ENCODE data around the gene UACA.

The UACA gene

GRCh38 chr15:70653426-70653825 lies 109.9 kb downstream of the UACA start:
- no peaks in the 10 kb centered on the region for H3K27me3 ChIP-seq (ENCODE audit: control insufficient read depth in 3 of 3, insufficient read depth in 3 of 3, low read depth in 1 of 3, low read length in 3 of 3)
- no peak overlapping the region for H3K14ac ChIP-seq (ENCODE audit: low read length)
- H3K4me2 ChIP-seq (ENCODE audit: insufficient read depth, low read length, poor library complexity, severe bottlenecking): no peak overlapping the region
- no peak overlapping the region for H3K18ac ChIP-seq (ENCODE audit: low read length)
- no peak overlapping the region for H2BK15ac ChIP-seq (ENCODE audit: low read length)
- H2BK5ac ChIP-seq (ENCODE audit: low read length): no peak overlapping the region
- no peak overlapping the region for H4K91ac ChIP-seq (ENCODE audit: low read depth, low read length, poor library complexity)
- no peak for DNase-seq (ENCODE audit: low spot score)
- no peak overlapping the region for H3K23ac ChIP-seq (ENCODE audit: low read depth, low read length, poor library complexity)
- H3K4me1 ChIP-seq (ENCODE audit: control insufficient read depth in 2 of 2, insufficient read depth in 1 of 2, low read depth in 1 of 2, low read length in 2 of 2): no peaks in the 10 kb centered on the region
- no peaks in the 10 kb centered on the region for H3K36me3 ChIP-seq (replicated peaks in 1 of 2; ENCODE audit: control insufficient read depth in 2 of 2, insufficient read depth in 2 of 2, low read length in 2 of 2)
- H3K9me3 ChIP-seq (replicated peaks in 1 of 2; ENCODE audit: control insufficient read depth in 2 of 2, insufficient read depth in 1 of 2, low read depth in 1 of 2, low read length in 2 of 2): no peaks in the 10 kb centered on the region
- WGBS, 2 donors (ENCODE audit: extremely low coverage in 2 of 2, insufficient read length in 2 of 2, insufficient replicate concordance in 1 of 2): no CpG with 5 or more reads among the region's 4 CpGs
- no peak overlapping the region for H3K27ac ChIP-seq (replicated peaks; ENCODE audit: low read length)
- no peaks in the 10 kb centered on the region for H3K79me1 ChIP-seq (ENCODE audit: low read depth, low read length)
- no peak overlapping the region for H3K9ac ChIP-seq (ENCODE audit: low read depth, low read length, poor library complexity)
- no peak overlapping the region for H2AFZ ChIP-seq (ENCODE audit: low read length)
- H3K4ac ChIP-seq (ENCODE audit: low read length): no peak overlapping the region
- no peak overlapping the region for H2BK12ac ChIP-seq (ENCODE audit: low read length)
- H2BK120ac ChIP-seq (ENCODE audit: low read depth, low read length): no peak overlapping the region
- no peak overlapping the region for H4K8ac ChIP-seq (ENCODE audit: low read depth, low read length)
- H3K4me3 ChIP-seq (ENCODE audit: low read length in 2 of 2): no peak overlapping the region
- no peak overlapping the region for H2AK5ac ChIP-seq (ENCODE audit: low read depth, low read length)

DNA sequence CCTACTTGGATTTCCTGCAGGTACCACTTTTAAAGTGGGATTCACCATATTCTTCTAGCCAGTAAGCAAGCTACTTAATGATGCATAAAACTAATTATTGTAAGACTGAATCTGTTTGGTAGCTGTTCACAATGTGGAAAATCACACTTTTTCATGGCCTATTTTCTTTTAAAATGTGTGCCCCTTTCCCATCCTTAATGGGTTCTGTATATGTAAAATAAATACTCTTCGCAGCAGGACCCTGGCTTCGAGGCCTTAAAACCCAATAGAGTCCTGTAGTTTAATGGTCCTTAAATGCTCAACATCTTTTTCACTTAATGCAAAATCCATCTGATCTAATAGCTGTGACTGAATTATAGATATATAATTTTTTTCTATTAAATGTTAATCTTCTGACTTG lies 111.0 kb downstream of the UACA start:
- no peak overlapping the region for H3K9ac ChIP-seq (ENCODE audit: low read depth, low read length, poor library complexity)
- H3K4me2 ChIP-seq (ENCODE audit: insufficient read depth, low read length, poor library complexity, severe bottlenecking): no peak overlapping the region
- H2BK15ac ChIP-seq (ENCODE audit: low read length): no peak overlapping the region
- no peak overlapping the region for H2AFZ ChIP-seq (ENCODE audit: low read length)
- no peak overlapping the region for H2AK5ac ChIP-seq (ENCODE audit: low read depth, low read length)
- H3K4ac ChIP-seq (ENCODE audit: low read length): no peak overlapping the region
- no peak overlapping the region for H3K23ac ChIP-seq (ENCODE audit: low read depth, low read length, poor library complexity)
- WGBS, 2 donors (ENCODE audit: extremely low coverage in 2 of 2, insufficient read length in 2 of 2, insufficient replicate concordance in 1 of 2): no CpG with 5 or more reads among the region's 2 CpGs
- no peak for DNase-seq (ENCODE audit: low spot score)
- H3K4me1 ChIP-seq (ENCODE audit: control insufficient read depth in 2 of 2, insufficient read depth in 1 of 2, low read depth in 1 of 2, low read length in 2 of 2): no peaks in the 10 kb centered on the region
- no peak overlapping the region for H3K4me3 ChIP-seq (ENCODE audit: low read length in 2 of 2)
- H3K79me1 ChIP-seq (ENCODE audit: low read depth, low read length): no peaks in the 10 kb centered on the region
- no peak overlapping the region for H4K91ac ChIP-seq (ENCODE audit: low read depth, low read length, poor library complexity)
- no peak overlapping the region for H2BK5ac ChIP-seq (ENCODE audit: low read length)
- H3K36me3 ChIP-seq (replicated peaks in 1 of 2; ENCODE audit: control insufficient read depth in 2 of 2, insufficient read depth in 2 of 2, low read length in 2 of 2): no peaks in the 10 kb centered on the region
- no peak overlapping the region for H3K14ac ChIP-seq (ENCODE audit: low read length)
- H3K27me3 ChIP-seq (ENCODE audit: control insufficient read depth in 3 of 3, insufficient read depth in 3 of 3, low read depth in 1 of 3, low read length in 3 of 3): no peaks in the 10 kb centered on the region
- no peak overlapping the region for H4K8ac ChIP-seq (ENCODE audit: low read depth, low read length)
- H3K18ac ChIP-seq (ENCODE audit: low read length): no peak overlapping the region
- no peaks in the 10 kb centered on the region for H3K9me3 ChIP-seq (replicated peaks in 1 of 2; ENCODE audit: control insufficient read depth in 2 of 2, insufficient read depth in 1 of 2, low read depth in 1 of 2, low read length in 2 of 2)
- H2BK120ac ChIP-seq (ENCODE audit: low read depth, low read length): no peak overlapping the region
- H2BK12ac ChIP-seq (ENCODE audit: low read length): no peak overlapping the region
- no peak overlapping the region for H3K27ac ChIP-seq (replicated peaks; ENCODE audit: low read length)

- WGBS, 2 donors (ENCODE audit: extremely low coverage in 2 of 2, insufficient read length in 2 of 2, insufficient replicate concordance in 1 of 2): no CpG with 5 or more reads among the region's 2 CpGs
- H2AK5ac ChIP-seq (ENCODE audit: low read depth, low read length): no peak overlapping the region
- H4K91ac ChIP-seq (ENCODE audit: low read depth, low read length, poor library complexity): no peak overlapping the region
- H3K27ac ChIP-seq (replicated peaks; ENCODE audit: low read length): no peak overlapping the region
- DNase-seq (ENCODE audit: low spot score): no peak
- H3K23ac ChIP-seq (ENCODE audit: low read depth, low read length, poor library complexity): no peak overlapping the region
- no peak overlapping the region for H2BK5ac ChIP-seq (ENCODE audit: low read length)
- H3K4me3 ChIP-seq (ENCODE audit: low read length in 2 of 2): no peak overlapping the region
- no peak overlapping the region for H3K14ac ChIP-seq (ENCODE audit: low read length)
- H2BK12ac ChIP-seq (ENCODE audit: low read length): no peak overlapping the region
- no peaks in the 10 kb centered on the region for H3K79me1 ChIP-seq (ENCODE audit: low read depth, low read length)
- H2BK120ac ChIP-seq (ENCODE audit: low read depth, low read length): no peak overlapping the region
- H3K18ac ChIP-seq (ENCODE audit: low read length): no peak overlapping the region
- H3K36me3 ChIP-seq (replicated peaks in 1 of 2; ENCODE audit: control insufficient read depth in 2 of 2, insufficient read depth in 2 of 2, low read length in 2 of 2): no peaks in the 10 kb centered on the region
- H3K27me3 ChIP-seq (ENCODE audit: control insufficient read depth in 3 of 3, insufficient read depth in 3 of 3, low read depth in 1 of 3, low read length in 3 of 3): no peaks in the 10 kb centered on the region
- H2BK15ac ChIP-seq (ENCODE audit: low read length): no peak overlapping the region
- H3K4me2 ChIP-seq (ENCODE audit: insufficient read depth, low read length, poor library complexity, severe bottlenecking): no peak overlapping the region
- no peak overlapping the region for H3K9ac ChIP-seq (ENCODE audit: low read depth, low read length, poor library complexity)
- H3K4me1 ChIP-seq (ENCODE audit: control insufficient read depth in 2 of 2, insufficient read depth in 1 of 2, low read depth in 1 of 2, low read length in 2 of 2): no peaks in the 10 kb centered on the region
- no peak overlapping the region for H4K8ac ChIP-seq (ENCODE audit: low read depth, low read length)
- H3K9me3 ChIP-seq (replicated peaks in 1 of 2; ENCODE audit: control insufficient read depth in 2 of 2, insufficient read depth in 1 of 2, low read depth in 1 of 2, low read length in 2 of 2): no peaks in the 10 kb centered on the region
- H2AFZ ChIP-seq (ENCODE audit: low read length): no peak overlapping the region
- no peak overlapping the region for H3K4ac ChIP-seq (ENCODE audit: low read length)
These were observed 112.0 kb downstream of the UACA start for GRCh38 chr15:70651303-70651845.

GRCh38 chr15:70650567-70651302 lies 112.6 kb downstream of the UACA start:
- H4K8ac ChIP-seq (ENCODE audit: low read depth, low read length): no peak overlapping the region
- H4K91ac ChIP-seq (ENCODE audit: low read depth, low read length, poor library complexity): no peak overlapping the region
- no peak overlapping the region for H3K18ac ChIP-seq (ENCODE audit: low read length)
- no peak overlapping the region for H3K4me3 ChIP-seq (ENCODE audit: low read length in 2 of 2)
- H3K4me2 ChIP-seq (ENCODE audit: insufficient read depth, low read length, poor library complexity, severe bottlenecking): no peak overlapping the region
- H3K14ac ChIP-seq (ENCODE audit: low read length): no peak overlapping the region
- H2BK15ac ChIP-seq (ENCODE audit: low read length): no peak overlapping the region
- no peak overlapping the region for H2AFZ ChIP-seq (ENCODE audit: low read length)
- H3K4ac ChIP-seq (ENCODE audit: low read length): no peak overlapping the region
- H3K27ac ChIP-seq (replicated peaks; ENCODE audit: low read length): no peak overlapping the region
- no peaks in the 10 kb centered on the region for H3K27me3 ChIP-seq (ENCODE audit: control insufficient read depth in 3 of 3, insufficient read depth in 3 of 3, low read depth in 1 of 3, low read length in 3 of 3)
- H3K9ac ChIP-seq (ENCODE audit: low read depth, low read length, poor library complexity): no peak overlapping the region
- no peaks in the 10 kb centered on the region for H3K4me1 ChIP-seq (ENCODE audit: control insufficient read depth in 2 of 2, insufficient read depth in 1 of 2, low read depth in 1 of 2, low read length in 2 of 2)
- no peaks in the 10 kb centered on the region for H3K9me3 ChIP-seq (replicated peaks in 1 of 2; ENCODE audit: control insufficient read depth in 2 of 2, insufficient read depth in 1 of 2, low read depth in 1 of 2, low read length in 2 of 2)
- H2BK120ac ChIP-seq (ENCODE audit: low read depth, low read length): no peak overlapping the region
- H3K79me1 ChIP-seq (ENCODE audit: low read depth, low read length): no peaks in the 10 kb centered on the region
- WGBS, 2 donors (ENCODE audit: extremely low coverage in 2 of 2, insufficient read length in 2 of 2, insufficient replicate concordance in 1 of 2): no CpG with 5 or more reads among the region's 10 CpGs
- H2AK5ac ChIP-seq (ENCODE audit: low read depth, low read length): no peak overlapping the region
- DNase-seq (ENCODE audit: low spot score): no peak
- no peak overlapping the region for H2BK12ac ChIP-seq (ENCODE audit: low read length)
- H2BK5ac ChIP-seq (ENCODE audit: low read length): no peak overlapping the region
- H3K23ac ChIP-seq (ENCODE audit: low read depth, low read length, poor library complexity): no peak overlapping the region
- no peaks in the 10 kb centered on the region for H3K36me3 ChIP-seq (replicated peaks in 1 of 2; ENCODE audit: control insufficient read depth in 2 of 2, insufficient read depth in 2 of 2, low read length in 2 of 2)

All from neuronal stem cell (in vitro differentiated cells).